ENCODE data around the gene CFAP251. TPM values are rescaled to one million over a fixed set of nuclear protein-coding genes. Genes with fewer than 3 reads are reported as not detected.

CFAP251 gene
- total RNA-seq, 2 donors from 2014 or later: 0.55 to 4.5 TPM

DNA sequence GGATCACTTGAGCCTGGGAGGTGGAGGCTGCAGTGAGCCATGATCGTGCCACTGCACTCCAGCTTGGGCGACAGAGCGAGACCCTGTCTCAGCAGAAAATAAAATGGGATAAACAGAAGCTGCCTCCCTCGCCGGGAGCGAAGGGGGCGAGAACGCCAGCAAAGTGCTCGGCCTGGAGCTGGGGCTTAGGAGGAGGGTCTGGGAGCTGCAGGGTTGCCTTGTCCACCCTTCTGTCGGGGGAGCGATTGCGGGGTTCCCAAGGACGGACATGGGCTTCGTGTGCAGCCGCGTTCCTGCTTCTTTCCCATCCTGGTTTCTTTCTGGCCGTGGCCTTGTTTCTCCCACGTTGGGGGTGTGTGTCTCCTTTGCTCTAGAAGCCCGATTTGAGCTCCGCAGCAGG, 132.3 kb downstream of the CFAP251 start:
- peak overlapping the region; percentile 26 to 46 for H3K27ac ChIP-seq

DNA sequence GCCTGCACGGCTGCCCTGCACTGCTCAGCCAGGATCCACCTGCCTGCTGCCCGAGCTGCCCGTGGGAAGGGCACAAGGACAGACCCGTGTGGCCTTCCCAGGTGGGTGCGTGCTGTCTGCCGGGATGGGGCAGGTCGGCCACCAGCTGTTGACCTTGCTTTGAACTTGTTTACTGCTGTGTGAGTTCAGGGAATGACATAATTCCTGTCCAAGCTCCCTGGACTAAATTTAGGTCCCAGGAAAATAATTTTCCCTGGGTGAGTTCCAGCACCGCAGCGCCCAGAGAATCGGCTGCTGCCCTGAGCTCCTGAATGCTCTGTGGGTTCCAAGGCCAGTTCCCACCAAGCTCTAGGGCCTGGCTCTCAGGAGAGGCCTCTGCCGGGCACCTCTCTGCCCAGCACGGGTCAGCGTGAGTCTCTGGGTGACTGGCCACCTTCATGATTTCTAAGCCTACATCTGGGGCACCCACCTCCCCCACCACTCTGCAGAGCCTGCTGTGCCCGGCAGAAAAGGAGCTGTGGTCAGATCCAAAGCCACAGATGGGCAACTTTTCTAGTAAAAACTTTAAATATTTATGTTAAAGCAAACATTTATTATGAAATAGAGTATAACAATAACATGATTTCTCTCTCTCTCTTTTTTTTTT, 133.0 kb downstream of the CFAP251 start:
- intact Hi-C loops (cut with DNase I): no loop called here
- WGBS: 52% methylated on average over 14 of the region's 14 CpGs
- H3K27ac ChIP-seq: peak overlapping the region; percentile 26 to 46

More for the DNA sequence above, 132.3 kb downstream of the CFAP251 start:
- H3K36me3 ChIP-seq: peaks cover 0 to 5% of the 10 kb centered on the region in 2 donors
- no peak overlapping the region for H3K4me3 ChIP-seq
- no peaks in the 10 kb centered on the region for H3K9me3 ChIP-seq
- no peaks in the 10 kb centered on the region for H3K27me3 ChIP-seq (replicated peaks; ENCODE audit: insufficient read depth)
- intact Hi-C loops (cut with DNase I): no loop called here
- WGBS: 91% methylated on average over 20 of the region's 20 CpGs
- no peak for TF ChIP-seq POLR2AphosphoS5 (IDR thresholded peaks at IDR 0.05)
- TF ChIP-seq, protein P1, sequence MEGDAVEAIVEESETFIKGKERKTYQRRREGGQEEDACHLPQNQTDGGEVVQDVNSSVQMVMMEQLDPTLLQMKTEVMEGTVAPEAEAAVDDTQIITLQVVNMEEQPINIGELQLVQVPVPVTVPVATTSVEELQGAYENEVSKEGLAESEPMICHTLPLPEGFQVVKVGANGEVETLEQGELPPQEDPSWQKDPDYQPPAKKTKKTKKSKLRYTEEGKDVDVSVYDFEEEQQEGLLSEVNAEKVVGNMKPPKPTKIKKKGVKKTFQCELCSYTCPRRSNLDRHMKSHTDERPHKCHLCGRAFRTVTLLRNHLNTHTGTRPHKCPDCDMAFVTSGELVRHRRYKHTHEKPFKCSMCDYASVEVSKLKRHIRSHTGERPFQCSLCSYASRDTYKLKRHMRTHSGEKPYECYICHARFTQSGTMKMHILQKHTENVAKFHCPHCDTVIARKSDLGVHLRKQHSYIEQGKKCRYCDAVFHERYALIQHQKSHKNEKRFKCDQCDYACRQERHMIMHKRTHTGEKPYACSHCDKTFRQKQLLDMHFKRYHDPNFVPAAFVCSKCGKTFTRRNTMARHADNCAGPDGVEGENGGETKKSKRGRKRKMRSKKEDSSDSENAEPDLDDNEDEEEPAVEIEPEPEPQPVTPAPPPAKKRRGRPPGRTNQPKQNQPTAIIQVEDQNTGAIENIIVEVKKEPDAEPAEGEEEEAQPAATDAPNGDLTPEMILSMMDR (IDR thresholded peaks at IDR 0.05): no peak
- no peak for TF ChIP-seq POLR2A (IDR thresholded peaks at IDR 0.05)
- no peaks in the 10 kb centered on the region for H3K4me1 ChIP-seq (replicated peaks)
- no peak for DNase-seq (ENCODE audit: low spot score)

DNA sequence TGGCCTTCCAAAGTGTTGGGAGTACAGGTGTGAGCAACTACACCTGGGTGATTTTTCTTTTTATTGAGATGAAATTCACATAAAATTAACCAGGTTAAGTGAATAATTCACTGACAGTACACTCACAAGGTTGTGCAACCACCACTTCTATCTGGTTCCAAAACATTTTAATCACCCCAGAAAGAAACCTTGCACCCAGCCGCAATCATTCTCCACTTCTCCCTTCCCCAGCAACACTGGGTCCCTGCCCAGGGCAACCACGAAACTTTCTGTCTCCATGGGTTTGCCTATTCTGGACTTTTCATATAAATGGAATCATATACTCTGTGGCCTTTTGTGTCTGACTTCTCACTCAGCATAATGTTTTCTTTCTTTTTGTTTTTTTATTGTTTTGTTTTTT, 133.9 kb downstream of the CFAP251 start:
- intact Hi-C loops (cut with DNase I): no loop called here
- 87% methylated on average over 2 of the region's 2 CpGs for WGBS

More for the DNA sequence above, 133.0 kb downstream of the CFAP251 start:
- H3K27me3 ChIP-seq (replicated peaks; ENCODE audit: insufficient read depth): no peaks in the 10 kb centered on the region
- peaks cover 0 to 5% of the 10 kb centered on the region in 2 donors for H3K36me3 ChIP-seq
- no peaks in the 10 kb centered on the region for H3K9me3 ChIP-seq
- no peaks in the 10 kb centered on the region for H3K4me1 ChIP-seq (replicated peaks)
- H3K4me3 ChIP-seq: no peak overlapping the region
- no peak for DNase-seq (ENCODE audit: low spot score)
- TF ChIP-seq, protein P1 (IDR thresholded peaks at IDR 0.05): no peak
- TF ChIP-seq POLR2A (IDR thresholded peaks at IDR 0.05) (no peak), POLR2AphosphoS5 (IDR thresholded peaks at IDR 0.05) (peak; percentile 22)

More for the DNA sequence above, 133.9 kb downstream of the CFAP251 start:
- no peak for DNase-seq (ENCODE audit: low spot score)
- no peak overlapping the region for H3K4me3 ChIP-seq
- H3K36me3 ChIP-seq: peaks cover 0 to 5% of the 10 kb centered on the region in 2 donors
- H3K9me3 ChIP-seq: no peaks in the 10 kb centered on the region
- no peak overlapping the region for H3K27ac ChIP-seq
- H3K4me1 ChIP-seq (replicated peaks): no peaks in the 10 kb centered on the region
- TF ChIP-seq POLR2AphosphoS5 (IDR thresholded peaks at IDR 0.05): no peak
- H3K27me3 ChIP-seq (replicated peaks; ENCODE audit: insufficient read depth): no peaks in the 10 kb centered on the region

Small RNA genes lying within 50 kb of the gene (small RNA-seq; reads per million reads assigned to genes)
- gene AC069503.3: 0 reads per million in 2 donors
- 0 reads per million in 2 donors for gene RF00017
- 0 reads per million in 2 donors for gene RNU7-170P

Other genes with a start within 250 kb of the CFAP251 start
- 1 to 10 TPM in 1 of 2 donors, not detected in 1; 1.5 TPM for gene MORN3, start 248.9 kb upstream of the CFAP251 start, total RNA-seq
- gene TMEM120B, start 205.8 kb upstream of the CFAP251 start, total RNA-seq: 10 to 100 TPM in 1 of 2 donors, 1 to 10 TPM in 1; 9.5 to 12.2 TPM
- gene RHOF, start 124.9 kb upstream of the CFAP251 start, total RNA-seq: 10 to 100 TPM in 1 of 2 donors, 1 to 10 TPM in 1; 9.5 to 23.5 TPM
- gene SETD1B, start 114.6 kb upstream of the CFAP251 start, total RNA-seq: 10 to 100 TPM; 19.2 to 27.5 TPM
- 1 to 10 TPM in 1 of 2 donors, under 1 TPM in 1; 0.41 to 4.0 TPM for gene HPD, start 59.7 kb upstream of the CFAP251 start, total RNA-seq
- gene PSMD9, start 29.8 kb upstream of the CFAP251 start, total RNA-seq: 10 to 100 TPM; 68.2 to 73.3 TPM
- 10 to 100 TPM; 10.3 to 15.4 TPM for gene BCL7A, start 103.3 kb downstream of the CFAP251 start, total RNA-seq
- gene MLXIP, start 160.2 kb downstream of the CFAP251 start, total RNA-seq: 10 to 100 TPM; 13.1 to 57.7 TPM

Data from prostate gland (tissue), 2 donors.